GM12891 (cell line): ENCODE measurements around the gene RMRP.

ENCODE experiments used
- PAX5 ChIP-seq: IDR thresholded peaks from 2 replicates; pipeline ENCODE4 v1.6.1; 2011; ENCODE audit warnings: low read length, moderate library complexity, mild to moderate bottlenecking; ENCODE audit not compliant: insufficient read depth, severe bottlenecking
- TAF1 ChIP-seq: IDR thresholded peaks from 2 replicates; pipeline ENCODE4 v1.6.1; 2011; ENCODE audit warnings: low read depth, low read length, control low read depth

DNA sequence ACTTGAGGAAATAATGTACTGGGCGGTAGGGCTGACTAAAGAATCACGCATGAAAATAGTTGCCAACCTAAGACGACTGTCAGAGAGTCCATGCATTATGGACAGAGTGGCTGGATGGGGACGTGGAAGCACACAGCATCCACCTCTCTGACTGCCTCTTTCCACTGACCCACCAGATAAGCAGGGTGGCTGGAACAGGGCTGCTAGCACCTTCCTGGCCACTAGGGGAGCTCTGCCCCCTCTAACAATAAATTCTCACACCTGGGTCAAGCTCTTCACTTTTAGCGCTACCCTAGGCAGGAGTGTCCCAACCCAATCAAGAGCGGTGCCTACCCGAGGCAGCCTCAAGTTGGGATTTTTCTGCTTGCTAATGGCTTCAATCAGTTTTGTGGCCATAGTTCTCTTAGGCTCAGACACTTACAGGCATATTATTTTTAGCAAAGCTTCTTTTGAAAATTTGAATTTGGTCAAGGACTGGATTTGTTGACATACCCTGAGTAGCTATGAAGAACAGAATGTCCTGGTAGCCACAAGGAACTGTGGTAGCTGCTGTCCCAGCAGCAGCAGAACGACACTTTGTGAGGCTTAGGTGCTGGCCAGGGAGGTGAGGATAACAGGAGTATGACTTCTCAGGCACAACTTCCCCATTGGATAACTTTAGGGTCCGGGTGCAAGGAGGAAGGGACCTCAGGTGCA lies 38.8 kb upstream of the RMRP start:
- TF ChIP-seq PAX5 (no peak), TAF1 (no peak)
